ENCODE results near the gene P2RX6. TPM values are rescaled to one million over a fixed set of nuclear protein-coding genes. Genes with fewer than 3 reads are reported as not detected.
A peak's percentile ranks its signal among the peaks of the same experiment; 100 is the strongest.
"Not testable (repeated sequence)": the region's sequence is repeated elsewhere in the genome, so short reads cannot be mapped to it uniquely, and the experiment has no call there.

Gene P2RX6
- total RNA-seq (2014; rRNA removed; shearing (Covaris generic)): 10.0 and 11.3 TPM in 2 replicates

- Histone ChIP-seq H3K27ac (peak within 1 kb of the TSS; percentile 95), H3K4me3 (peak within 1 kb of the TSS; percentile 76), H3K27me3 (no peaks in the 10 kb centered on the region), H3K36me3 (0 out of 2 replicates have a peak, but pooled peaks cover 2% of the 10 kb centered on the region), H3K4me1 (peaks cover 17% of the 10 kb centered on the region; the same call in 1 of the 2 replicates), H3K9me3 (replicated peaks) (no peaks in the 10 kb centered on the region)
- peak; percentile 97 to 98 for DNase-seq
Observed at GRCh38 chr22:21014726-21015465, at the start of gene P2RX6. P2RX6 (plus strand) TSS chr22:21015165; CDS start chr22:21015175, 10 bp downstream.

- DNase-seq: no peak
- Histone ChIP-seq H3K27ac (no peak overlapping the region), H3K36me3 (no peaks in the 10 kb centered on the region), H3K27me3 (peaks cover 22% of the 10 kb centered on the region; the same call in 1 of the 2 replicates), H3K4me3 (no peak overlapping the region), H3K4me1 (no peaks in the 10 kb centered on the region), H3K9me3 (replicated peaks) (no peaks in the 10 kb centered on the region)
Observed at GRCh38 chr22:20965888-20966855, 48.8 kb upstream of the P2RX6 start.

- no peak within 1 kb of the TSS for H3K4me3 ChIP-seq
- H3K27me3 ChIP-seq: peaks cover 22% of the 10 kb centered on the region; the same call in 1 of the 2 replicates
- H3K36me3 ChIP-seq: no peaks in the 10 kb centered on the region
- no peak for DNase-seq
- H3K4me1 ChIP-seq: no peaks in the 10 kb centered on the region
- no peak within 1 kb of the TSS for H3K27ac ChIP-seq
- H3K9me3 ChIP-seq (replicated peaks): no peaks in the 10 kb centered on the region
Observed at GRCh38 chr22:20966883-20967696, 47.9 kb upstream of the P2RX6 start, which contains the start of gene AIFM3. AIFM3 (plus strand) TSS chr22:20967255; CDS start chr22:20967945, 690 bp downstream.

- no peaks in the 10 kb centered on the region for H3K36me3 ChIP-seq
- H3K9me3 ChIP-seq (replicated peaks): no peaks in the 10 kb centered on the region
- H3K4me3 ChIP-seq: no peak overlapping the region
- H3K4me1 ChIP-seq: no peaks in the 10 kb centered on the region
- no peak overlapping the region for H3K27ac ChIP-seq
- H3K27me3 ChIP-seq: peaks cover 22% of the 10 kb centered on the region; the same call in 1 of the 2 replicates
- DNase-seq: no peak
Observed at GRCh38 chr22:20967697-20968211, 47.2 kb upstream of the P2RX6 start.

- no peak overlapping the region for H3K4me3 ChIP-seq
- no peaks in the 10 kb centered on the region for H3K9me3 ChIP-seq (replicated peaks)
- H3K4me1 ChIP-seq: no peaks in the 10 kb centered on the region
- H3K27ac ChIP-seq: no peak overlapping the region
- H3K27me3 ChIP-seq: peaks cover 22% of the 10 kb centered on the region; the same call in 1 of the 2 replicates
- DNase-seq: no peak
- H3K36me3 ChIP-seq: no peaks in the 10 kb centered on the region
Observed at GRCh38 chr22:20968281-20968977, 46.5 kb upstream of the P2RX6 start.

- Histone ChIP-seq H3K9me3 (replicated peaks) (no peaks in the 10 kb centered on the region), H3K4me1 (no peaks in the 10 kb centered on the region), H3K27ac (no peak overlapping the region), H3K4me3 (no peak overlapping the region), H3K36me3 (no peaks in the 10 kb centered on the region), H3K27me3 (peaks cover 11% of the 10 kb centered on the region; the same call in 1 of the 2 replicates)
- no peak for DNase-seq
Observed at GRCh38 chr22:20970939-20971657, 43.9 kb upstream of the P2RX6 start.

- not testable (repeated sequence) for H3K36me3 ChIP-seq; H3K4me1 ChIP-seq; H3K27me3 ChIP-seq; H3K27ac ChIP-seq; DNase-seq; H3K4me3 ChIP-seq; H3K9me3 ChIP-seq (replicated peaks)
Observed at GRCh38 chr22:20972014-20972694, 42.8 kb upstream of the P2RX6 start.

- no peak overlapping the region for H3K4me3 ChIP-seq
- H3K9me3 ChIP-seq (replicated peaks): no peaks in the 10 kb centered on the region
- H3K36me3 ChIP-seq: no peaks in the 10 kb centered on the region
- no peaks in the 10 kb centered on the region for H3K4me1 ChIP-seq
- DNase-seq: no peak
- no peak overlapping the region for H3K27ac ChIP-seq
- 0 out of 2 replicates have a peak, but pooled peaks cover 2% of the 10 kb centered on the region for H3K27me3 ChIP-seq
Observed at GRCh38 chr22:20972933-20973577, 41.9 kb upstream of the P2RX6 start.

GRCh38 chr22:20973634-20974286 is 41.2 kb upstream of the P2RX6 start:
- DNase-seq: no peak
- Histone ChIP-seq H3K27me3 (no peaks in the 10 kb centered on the region), H3K4me1 (no peaks in the 10 kb centered on the region)

GRCh38 chr22:20974336-20974955 is 40.5 kb upstream of the P2RX6 start:
- H3K4me1 ChIP-seq: no peaks in the 10 kb centered on the region
- DNase-seq: no peak

More at GRCh38 chr22:20973634-20974286, 41.2 kb upstream of the P2RX6 start:
- H3K27ac ChIP-seq: no peak overlapping the region
- 0 out of 2 replicates have a peak, but pooled peaks cover 3% of the 10 kb centered on the region for H3K9me3 ChIP-seq (replicated peaks)
- no peak overlapping the region for H3K4me3 ChIP-seq
- no peaks in the 10 kb centered on the region for H3K36me3 ChIP-seq

GRCh38 chr22:20975541-20976290 is 39.2 kb upstream of the P2RX6 start:
- H3K27ac ChIP-seq: no peak overlapping the region
- H3K4me1 ChIP-seq: no peaks in the 10 kb centered on the region
- H3K4me3 ChIP-seq: no peak overlapping the region
- no peaks in the 10 kb centered on the region for H3K36me3 ChIP-seq
- no peaks in the 10 kb centered on the region for H3K27me3 ChIP-seq
- DNase-seq: no peak
- H3K9me3 ChIP-seq (replicated peaks): 0 out of 2 replicates have a peak, but pooled peaks cover 3% of the 10 kb centered on the region

More at GRCh38 chr22:20974336-20974955, 40.5 kb upstream of the P2RX6 start:
- Histone ChIP-seq H3K27ac (no peak overlapping the region), H3K27me3 (no peaks in the 10 kb centered on the region), H3K4me3 (no peak overlapping the region), H3K36me3 (no peaks in the 10 kb centered on the region), H3K9me3 (replicated peaks) (0 out of 2 replicates have a peak, but pooled peaks cover 3% of the 10 kb centered on the region)

Data from SJCRH30 (cell line).